ENCODE measurements around the gene PPM1E.

Gene PPM1E

GRCh38 chr17:58985367-58985766 lies 229.7 kb downstream of the PPM1E start:
- Histone ChIP-seq H3K79me2 (ENCODE audit: low read length) (no peaks in the 10 kb centered on the region), H3K9me3 (ENCODE audit: insufficient read depth, low read length) (no peaks in the 10 kb centered on the region), H3K36me3 (replicated peaks; ENCODE audit: low read depth, low read length) (peaks cover 12% of the 10 kb centered on the region), H4K20me1 (ENCODE audit: insufficient read depth, low read length) (no peaks in the 10 kb centered on the region), H3K4me1 (ENCODE audit: low read length) (peaks cover 8% of the 10 kb centered on the region), H3K4me2 (ENCODE audit: low read length) (no peak overlapping the region), H3K9ac (ENCODE audit: low read length) (no peak overlapping the region), H3K27ac (ENCODE audit: low read length) (no peak overlapping the region), H2AFZ (ENCODE audit: low read depth, low read length) (no peak overlapping the region), H3K27me3 (ENCODE audit: low read depth, low read length) (no peaks in the 10 kb centered on the region), H3K4me3 (ENCODE audit: low read length) (no peak overlapping the region)
- no peak for TF ChIP-seq CTCF (IDR thresholded peaks at IDR 0.05; ENCODE audit: low read depth, low read length)
- no peak for TF ChIP-seq EZH2phosphoT487 (IDR thresholded peaks at IDR 0.05; ENCODE audit: low read depth)

- no peak overlapping the region for H3K9ac ChIP-seq (ENCODE audit: low read length)
- H3K27ac ChIP-seq (ENCODE audit: low read length): no peak overlapping the region
- H3K4me3 ChIP-seq (ENCODE audit: low read length): no peak overlapping the region
- peaks cover 4% of the 10 kb centered on the region for H3K4me1 ChIP-seq (ENCODE audit: low read length)
- no peaks in the 10 kb centered on the region for H3K9me3 ChIP-seq (ENCODE audit: insufficient read depth, low read length)
- H3K27me3 ChIP-seq (ENCODE audit: low read depth, low read length): no peaks in the 10 kb centered on the region
- no peak overlapping the region for H2AFZ ChIP-seq (ENCODE audit: low read depth, low read length)
- no peaks in the 10 kb centered on the region for H4K20me1 ChIP-seq (ENCODE audit: insufficient read depth, low read length)
- no peak overlapping the region for H3K4me2 ChIP-seq (ENCODE audit: low read length)
- no peaks in the 10 kb centered on the region for H3K79me2 ChIP-seq (ENCODE audit: low read length)
- TF ChIP-seq EZH2phosphoT487 (IDR thresholded peaks at IDR 0.05; ENCODE audit: low read depth) (no peak), CTCF (IDR thresholded peaks at IDR 0.05; ENCODE audit: low read depth, low read length) (no peak)
- peaks cover 10% of the 10 kb centered on the region for H3K36me3 ChIP-seq (replicated peaks; ENCODE audit: low read depth, low read length)
Observed at GRCh38 chr17:58985971-58986370, 230.3 kb downstream of the PPM1E start.

- Histone ChIP-seq H3K27me3 (ENCODE audit: low read depth, low read length) (no peaks in the 10 kb centered on the region), H3K36me3 (replicated peaks; ENCODE audit: low read depth, low read length) (peaks cover 19% of the 10 kb centered on the region), H2AFZ (ENCODE audit: low read depth, low read length) (no peak overlapping the region), H3K4me2 (ENCODE audit: low read length) (no peak overlapping the region), H3K4me1 (ENCODE audit: low read length) (peaks cover 27% of the 10 kb centered on the region), H3K27ac (ENCODE audit: low read length) (no peak overlapping the region), H3K4me3 (ENCODE audit: low read length) (no peak overlapping the region), H3K9ac (ENCODE audit: low read length) (no peak overlapping the region), H4K20me1 (ENCODE audit: insufficient read depth, low read length) (no peaks in the 10 kb centered on the region), H3K79me2 (ENCODE audit: low read length) (0 out of 2 replicates have a peak, but pooled peaks cover 5% of the 10 kb centered on the region), H3K9me3 (ENCODE audit: insufficient read depth, low read length) (no peaks in the 10 kb centered on the region)
- TF ChIP-seq EZH2phosphoT487 (IDR thresholded peaks at IDR 0.05; ENCODE audit: low read depth): no peak
- no peak for TF ChIP-seq CTCF (IDR thresholded peaks at IDR 0.05; ENCODE audit: low read depth, low read length)
Observed at GRCh38 chr17:58989629-58990028, 234.0 kb downstream of the PPM1E start.

GRCh38 chr17:58991718-58992331 lies 236.2 kb downstream of the PPM1E start:
- TF ChIP-seq CTCF (IDR thresholded peaks at IDR 0.05; ENCODE audit: low read depth, low read length) (no peak), EZH2phosphoT487 (IDR thresholded peaks at IDR 0.05; ENCODE audit: low read depth) (no peak)
- peak overlapping the region; percentile 32; the same call in 1 of the 2 replicates for H3K9ac ChIP-seq (ENCODE audit: low read length)
- no peaks in the 10 kb centered on the region for H3K27me3 ChIP-seq (ENCODE audit: low read depth, low read length)
- H2AFZ ChIP-seq (ENCODE audit: low read depth, low read length): 0 out of 2 replicates have a peak overlapping the region, but pooled peaks have one; percentile 17
- H3K27ac ChIP-seq (ENCODE audit: low read length): peak overlapping the region; percentile 77
- peaks cover 27% of the 10 kb centered on the region for H3K4me1 ChIP-seq (ENCODE audit: low read length)
- 0 out of 2 replicates have a peak, but pooled peaks cover 5% of the 10 kb centered on the region for H3K79me2 ChIP-seq (ENCODE audit: low read length)
- H4K20me1 ChIP-seq (ENCODE audit: insufficient read depth, low read length): no peaks in the 10 kb centered on the region
- peak overlapping the region; percentile 68 for H3K4me2 ChIP-seq (ENCODE audit: low read length)
- H3K4me3 ChIP-seq (ENCODE audit: low read length): peak overlapping the region; percentile 51
- H3K9me3 ChIP-seq (ENCODE audit: insufficient read depth, low read length): no peaks in the 10 kb centered on the region
- peaks cover 15% of the 10 kb centered on the region for H3K36me3 ChIP-seq (replicated peaks; ENCODE audit: low read depth, low read length)

All from OCI-LY3 (cell line).